AG04449 (cell line): ENCODE results near the gene RHCG.

Source experiments
- CTCF ChIA-PET: fragments of 350-600 bp; formaldehyde crosslinking; extraction: SDS; loops from one replicate; lab custom pipeline; 2021; ENCODE audit warnings: antibody characterized with exemption; lab: Yijun Ruan, JAX
- POLR2A ChIA-PET: fragments of 400-600, 350-600 bp; formaldehyde crosslinking; extraction: SDS; loops from one replicate; lab custom pipeline; 2020; ENCODE audit warnings: antibody characterized with exemption, inconsistent platforms; lab: Yijun Ruan, JAX
- DNase-seq: peaks from one replicate; pipeline ENCODE4 v3.0.0-alpha.2; 2010; ENCODE audit warnings: low read depth, low spot score
- H3K4me3 ChIP-seq: 2 replicates; pipeline ENCODE4 v1.5.1; 2011; ENCODE audit warnings: low read depth, mild to moderate bottlenecking, control low read depth, low read length
- CTCF ChIP-seq: IDR thresholded peaks from one replicate; pipeline ENCODE4 v1.5.1; 2011; ENCODE audit warnings: mild to moderate bottlenecking, moderate library complexity, low read length, control low read depth, inconsistent platforms; ENCODE audit not compliant: insufficient read depth; ENCODE audit errors: missing control alignments

Gene RHCG

GRCh38 chr15:89455535-89455934 is 40.8 kb downstream of the RHCG start:
- POLR2A ChIA-PET = no interaction called here
- CTCF ChIA-PET = interaction anchor here (1.0 to 2.0 kb wide), 3 partner anchors 13 to 100 kb away, joined by 3 to 8 read pairs (median 5); no protein-coding TSS in a partner anchor

GRCh38 chr15:89452330-89452836 is 44.0 kb downstream of the RHCG start:
- no peak overlapping the region for H3K4me3 ChIP-seq
- POLR2A ChIA-PET = no interaction called here
- TF ChIP-seq CTCF = no peak
- CTCF ChIA-PET = interaction anchor here (0.8 to 1.1 kb wide), 3 partner anchors 9 to 19 kb away, joined by 3 read pairs; no protein-coding TSS in a partner anchor
- DNase-seq = no peak

More at GRCh38 chr15:89455535-89455934, 40.8 kb downstream of the RHCG start:
- no peak for DNase-seq
- no peak overlapping the region for H3K4me3 ChIP-seq
- TF ChIP-seq CTCF = no peak

GRCh38 chr15:89451846-89452245 is 44.5 kb downstream of the RHCG start:
- DNase-seq = no peak
- ChIA-PET CTCF (interaction anchor here (1.0 to 1.1 kb wide), 2 partner anchors 10 to 20 kb away, joined by 3 read pairs; no protein-coding TSS in a partner anchor), POLR2A (no interaction called here)
- no peak for TF ChIP-seq CTCF
- H3K4me3 ChIP-seq = no peak overlapping the region

- POLR2A ChIA-PET = no interaction called here
- CTCF ChIA-PET = interaction anchor here (0.8 to 10.2 kb wide), 4 partner anchors 8 to 93 kb away, joined by 3 to 96 read pairs (median 4); no protein-coding TSS in a partner anchor
- DNase-seq = no peak
- no peak overlapping the region for H3K4me3 ChIP-seq
- no peak for TF ChIP-seq CTCF
These were observed 46.0 kb downstream of the RHCG start for GRCh38 chr15:89450076-89451006.

GRCh38 chr15:89448825-89449224 is 47.6 kb downstream of the RHCG start:
- H3K4me3 ChIP-seq = no peak overlapping the region
- DNase-seq = no peak
- ChIA-PET POLR2A (interaction anchor here (0.6 kb wide), 1 partner anchor 13 kb away, joined by 3 read pairs; no protein-coding TSS in a partner anchor), CTCF (interaction anchor here (1.4 to 10.2 kb wide), 3 partner anchors 17 to 91 kb away, joined by 4 to 96 read pairs (median 5); no protein-coding TSS in a partner anchor)
- TF ChIP-seq CTCF = no peak

GRCh38 chr15:89447676-89448075 is 48.7 kb downstream of the RHCG start:
- no peak for TF ChIP-seq CTCF
- DNase-seq = no peak
- H3K4me3 ChIP-seq = no peak overlapping the region
- CTCF ChIA-PET = interaction anchor here (0.9 to 10.2 kb wide), 4 partner anchors 17 to 90 kb away, joined by 3 to 96 read pairs (median 4); no protein-coding TSS in a partner anchor
- POLR2A ChIA-PET = no interaction called here
